Measurements from ENCODE around the gene RASA4B.

DNA sequence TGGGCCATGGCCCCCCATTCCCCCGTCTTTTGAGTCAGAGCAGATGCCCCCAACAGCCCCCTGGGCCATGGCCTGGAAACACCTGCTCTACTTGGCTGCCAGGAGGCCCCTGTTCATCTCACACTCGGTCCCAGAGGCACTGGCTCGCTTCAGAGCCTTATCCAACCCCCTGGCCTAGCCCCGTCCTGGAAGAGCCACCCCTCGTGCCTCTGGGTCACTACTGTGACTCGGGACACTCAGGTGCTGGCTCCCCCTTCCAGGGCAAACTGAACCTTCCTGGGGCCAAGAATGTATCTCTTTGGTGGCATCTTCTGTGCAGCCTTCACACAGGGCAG is 45.8 kb downstream of the RASA4B start:
- TF ChIP-seq, protein P1, sequence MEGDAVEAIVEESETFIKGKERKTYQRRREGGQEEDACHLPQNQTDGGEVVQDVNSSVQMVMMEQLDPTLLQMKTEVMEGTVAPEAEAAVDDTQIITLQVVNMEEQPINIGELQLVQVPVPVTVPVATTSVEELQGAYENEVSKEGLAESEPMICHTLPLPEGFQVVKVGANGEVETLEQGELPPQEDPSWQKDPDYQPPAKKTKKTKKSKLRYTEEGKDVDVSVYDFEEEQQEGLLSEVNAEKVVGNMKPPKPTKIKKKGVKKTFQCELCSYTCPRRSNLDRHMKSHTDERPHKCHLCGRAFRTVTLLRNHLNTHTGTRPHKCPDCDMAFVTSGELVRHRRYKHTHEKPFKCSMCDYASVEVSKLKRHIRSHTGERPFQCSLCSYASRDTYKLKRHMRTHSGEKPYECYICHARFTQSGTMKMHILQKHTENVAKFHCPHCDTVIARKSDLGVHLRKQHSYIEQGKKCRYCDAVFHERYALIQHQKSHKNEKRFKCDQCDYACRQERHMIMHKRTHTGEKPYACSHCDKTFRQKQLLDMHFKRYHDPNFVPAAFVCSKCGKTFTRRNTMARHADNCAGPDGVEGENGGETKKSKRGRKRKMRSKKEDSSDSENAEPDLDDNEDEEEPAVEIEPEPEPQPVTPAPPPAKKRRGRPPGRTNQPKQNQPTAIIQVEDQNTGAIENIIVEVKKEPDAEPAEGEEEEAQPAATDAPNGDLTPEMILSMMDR (conservative IDR thresholded peaks at IDR 0.05; ENCODE audit: low read depth in 2 of 2), result no peak
- TF ChIP-seq EZH2phosphoT487 (IDR thresholded peaks at IDR 0.05; ENCODE audit: unreplicated experiment) (no peak), POLR2AphosphoS5 (IDR thresholded peaks at IDR 0.05; ENCODE audit: low read depth) (no peak), EZH2 (IDR thresholded peaks at IDR 0.05; ENCODE audit: low read depth, unreplicated experiment) (no peak)
- TF ChIP-seq, protein P2, sequence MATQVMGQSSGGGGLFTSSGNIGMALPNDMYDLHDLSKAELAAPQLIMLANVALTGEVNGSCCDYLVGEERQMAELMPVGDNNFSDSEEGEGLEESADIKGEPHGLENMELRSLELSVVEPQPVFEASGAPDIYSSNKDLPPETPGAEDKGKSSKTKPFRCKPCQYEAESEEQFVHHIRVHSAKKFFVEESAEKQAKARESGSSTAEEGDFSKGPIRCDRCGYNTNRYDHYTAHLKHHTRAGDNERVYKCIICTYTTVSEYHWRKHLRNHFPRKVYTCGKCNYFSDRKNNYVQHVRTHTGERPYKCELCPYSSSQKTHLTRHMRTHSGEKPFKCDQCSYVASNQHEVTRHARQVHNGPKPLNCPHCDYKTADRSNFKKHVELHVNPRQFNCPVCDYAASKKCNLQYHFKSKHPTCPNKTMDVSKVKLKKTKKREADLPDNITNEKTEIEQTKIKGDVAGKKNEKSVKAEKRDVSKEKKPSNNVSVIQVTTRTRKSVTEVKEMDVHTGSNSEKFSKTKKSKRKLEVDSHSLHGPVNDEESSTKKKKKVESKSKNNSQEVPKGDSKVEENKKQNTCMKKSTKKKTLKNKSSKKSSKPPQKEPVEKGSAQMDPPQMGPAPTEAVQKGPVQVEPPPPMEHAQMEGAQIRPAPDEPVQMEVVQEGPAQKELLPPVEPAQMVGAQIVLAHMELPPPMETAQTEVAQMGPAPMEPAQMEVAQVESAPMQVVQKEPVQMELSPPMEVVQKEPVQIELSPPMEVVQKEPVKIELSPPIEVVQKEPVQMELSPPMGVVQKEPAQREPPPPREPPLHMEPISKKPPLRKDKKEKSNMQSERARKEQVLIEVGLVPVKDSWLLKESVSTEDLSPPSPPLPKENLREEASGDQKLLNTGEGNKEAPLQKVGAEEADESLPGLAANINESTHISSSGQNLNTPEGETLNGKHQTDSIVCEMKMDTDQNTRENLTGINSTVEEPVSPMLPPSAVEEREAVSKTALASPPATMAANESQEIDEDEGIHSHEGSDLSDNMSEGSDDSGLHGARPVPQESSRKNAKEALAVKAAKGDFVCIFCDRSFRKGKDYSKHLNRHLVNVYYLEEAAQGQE (IDR thresholded peaks at IDR 0.05; ENCODE audit: unreplicated experiment), result no peak
